GM12892 (cell line): ENCODE measurements around the gene FBXO24.

Source experiments
- POLR2A ChIP-seq: IDR thresholded peaks from 2 replicates; pipeline ENCODE4 v1.6.1; 2011; ENCODE audit warnings: low read depth, low read length, control low read depth
- POLR2AphosphoS5 ChIP-seq: IDR thresholded peaks from 2 replicates; pipeline ENCODE4 v1.6.1; 2011; ENCODE audit warnings: low read depth, low read length, control low read depth

- TF ChIP-seq POLR2A (no peak), POLR2AphosphoS5 (no peak)
Measured at GRCh38 chr7:100561491-100562194, 24.5 kb upstream of the FBXO24 start.
